IMR-90 (cell line): Measurements from ENCODE around the gene PRADC1. TPM values are rescaled to one million over a fixed set of nuclear protein-coding genes. Genes with fewer than 3 reads are reported as not detected.

ENCODE experiments used
- ATAC-seq: fragments of 200-7000 bp; cut with Tn5 transposase; 2 replicates; pipeline ENCODE4 v1.9.1; 2020; ENCODE audit warnings: low read depth, mild to moderate bottlenecking, moderate library complexity
- BruUV-seq: library from RNA; stranded (reverse); fragments of 400-500 nt; replicated peaks from 2 replicates; lab custom pipeline; 2021; lab: Mats Ljungman, UMichigan
- CTCF ChIA-PET: fragments of 300-600 bp; formaldehyde crosslinking; extraction: SDS; loops from one replicate; lab custom pipeline; 2021; ENCODE audit warnings: antibody characterized with exemption; lab: Yijun Ruan, JAX
- POLR2A ChIA-PET: fragments of 300-600 bp; sonication (Branson Sonifier 250); formaldehyde crosslinking; loops from one replicate; lab custom pipeline; 2022; ENCODE audit warnings: antibody characterized with exemption; ENCODE audit not compliant: unreplicated experiment; lab: Charles Lee
- DNase-seq: peaks from one replicate; pipeline ENCODE4 v3.0.0; 2013
- H2AFZ ChIP-seq: replicated peaks from 2 replicates; pipeline ENCODE3; 2013; ENCODE audit warnings: low read length, mild to moderate bottlenecking; ENCODE audit not compliant: poor library complexity
- H2AK5ac ChIP-seq: 2 replicates; pipeline ENCODE4 v1.6.1; 2013; ENCODE audit warnings: low read depth, low read length, inconsistent platforms
- H2AK9ac ChIP-seq: replicated peaks from 2 replicates; pipeline ENCODE3; 2013; ENCODE audit warnings: mild to moderate bottlenecking, low read depth, low read length, moderate library complexity; ENCODE audit not compliant: poor library complexity
- H2BK120ac ChIP-seq: 2 replicates; pipeline ENCODE4 v1.6.1; 2013; ENCODE audit warnings: low read depth, low read length, inconsistent platforms
- H2BK15ac ChIP-seq: 3 replicates; pipeline ENCODE4 v1.6.1; 2013; ENCODE audit warnings: low read depth, low read length, inconsistent platforms
- H2BK20ac ChIP-seq: 2 replicates; pipeline ENCODE4 v1.6.1; 2013; ENCODE audit warnings: low read depth, mild to moderate bottlenecking, inconsistent platforms, low read length, moderate library complexity
- H2BK5ac ChIP-seq: 2 replicates; pipeline ENCODE4 v1.6.1; 2013; ENCODE audit warnings: mild to moderate bottlenecking, low read depth, low read length, inconsistent platforms; ENCODE audit not compliant: poor library complexity, severe bottlenecking
- H3K14ac ChIP-seq: replicated peaks from 2 replicates; pipeline ENCODE4 v1.6.1; 2013; ENCODE audit warnings: low read depth, low read length, inconsistent platforms
- H3K18ac ChIP-seq: 2 replicates; pipeline ENCODE4 v1.6.1; 2013; ENCODE audit warnings: low read depth, low read length, control low read depth
- H3K23ac ChIP-seq: 2 replicates; pipeline ENCODE4 v1.6.1; 2013; ENCODE audit warnings: low read depth, low read length, inconsistent platforms
- H3K27ac ChIP-seq: 2 replicates; pipeline ENCODE4 v1.5.1; 2013; ENCODE audit warnings: mild to moderate bottlenecking, control low read depth, low read length; ENCODE audit not compliant: insufficient read depth
- H3K27me3 ChIP-seq: 2 replicates; pipeline ENCODE4 v1.6.1; 2013; ENCODE audit warnings: low read length; ENCODE audit not compliant: control insufficient read depth, insufficient read depth
- H3K36me3 ChIP-seq: 2 replicates; pipeline ENCODE4 v1.6.1; 2013; ENCODE audit warnings: low read length, mixed read lengths; ENCODE audit not compliant: control insufficient read depth, insufficient read depth
- H3K4ac ChIP-seq: 2 replicates; pipeline ENCODE4 v1.6.1; 2013; ENCODE audit warnings: low read depth, low read length, inconsistent platforms
- H3K4me1 ChIP-seq: 2 replicates; pipeline ENCODE4 v1.6.1; 2013; ENCODE audit warnings: low read length, mixed read lengths; ENCODE audit not compliant: control insufficient read depth, insufficient read depth
- H3K4me2 ChIP-seq: 2 replicates; pipeline ENCODE4 v1.6.1; 2013; ENCODE audit warnings: low read depth, mild to moderate bottlenecking, control low read depth, low read length, moderate library complexity
- H3K4me3 ChIP-seq: 2 replicates; pipeline ENCODE4 v1.5.1; 2013; ENCODE audit warnings: low read depth, mild to moderate bottlenecking, control low read depth, low read length, moderate library complexity; ENCODE audit not compliant: insufficient read depth
- H3K56ac ChIP-seq: 2 replicates; pipeline ENCODE4 v1.6.1; 2013; ENCODE audit warnings: low read length, inconsistent platforms; ENCODE audit not compliant: insufficient read depth; ENCODE audit errors: extremely low read depth
- H3K79me1 ChIP-seq, 2 experiments: 2 replicates each; pipeline ENCODE4 v1.6.1; 2013; ENCODE audit warnings: low read length in 2 of 2, inconsistent platforms in 1 of 2, low read depth in 1 of 2
- H3K9ac ChIP-seq: 2 replicates; pipeline ENCODE4 v1.6.1; 2013; ENCODE audit warnings: low read depth, low read length, control low read depth
- H3K9me1 ChIP-seq: 2 replicates; pipeline ENCODE4 v1.6.1; 2013; ENCODE audit warnings: low read length, inconsistent platforms; ENCODE audit not compliant: insufficient read depth
- H3K9me3 ChIP-seq: 2 replicates; pipeline ENCODE4 v1.6.1; 2013; ENCODE audit warnings: low read length; ENCODE audit not compliant: control insufficient read depth, insufficient read depth
- H4K20me1 ChIP-seq: 2 replicates; pipeline ENCODE4 v1.6.1; 2013; ENCODE audit warnings: low read length, inconsistent platforms; ENCODE audit not compliant: insufficient read depth
- H4K5ac ChIP-seq: 2 replicates; pipeline ENCODE4 v1.6.1; 2013; ENCODE audit warnings: mild to moderate bottlenecking, low read depth, low read length, control low read depth
- H4K8ac ChIP-seq, 2 experiments: 2 replicates each; pipeline ENCODE4 v1.6.1; 2013; ENCODE audit warnings: low read depth in 2 of 2, low read length in 2 of 2, control low read depth in 1 of 2, inconsistent platforms in 1 of 2
- H4K91ac ChIP-seq: 2 replicates; pipeline ENCODE4 v1.6.1; 2013; ENCODE audit warnings: low read depth, low read length, inconsistent platforms; ENCODE audit not compliant: insufficient read depth
- BHLHE40 ChIP-seq: fragments of 150-350 bp; IDR thresholded peaks from 2 replicates; pipeline ENCODE4 v1.6.1; 2016; ENCODE audit warnings: mild to moderate bottlenecking, low read depth, low read length
- CTCF ChIP-seq: conservative IDR thresholded peaks from 2 replicates; pipeline ENCODE4 v1.5.1; 2012; ENCODE audit warnings: mild to moderate bottlenecking, low read depth, low read length, improper control_type of control experiment
- ELK1 ChIP-seq: fragments of 150-350 bp; IDR thresholded peaks from 2 replicates; pipeline ENCODE4 v1.6.1; 2016; ENCODE audit warnings: low read depth, mild to moderate bottlenecking, low read length, moderate library complexity, borderline replicate concordance
- FOS ChIP-seq: fragments of 150-350 bp; IDR thresholded peaks from 2 replicates; pipeline ENCODE4 v1.6.1; 2016; ENCODE audit warnings: low read depth, low read length
- MAZ ChIP-seq: IDR thresholded peaks from 2 replicates; pipeline ENCODE4 v1.6.1; 2012; ENCODE audit warnings: low read depth, mild to moderate bottlenecking, low read length, improper control_type of control experiment, moderate library complexity, borderline replicate concordance
- MXI1 ChIP-seq: IDR thresholded peaks from 2 replicates; pipeline ENCODE4 v1.6.1; 2012; ENCODE audit warnings: low read depth, mild to moderate bottlenecking, low read length, moderate library complexity, borderline replicate concordance
- NFE2L2 ChIP-seq: fragments of 150-350 bp; IDR thresholded peaks from 2 replicates; pipeline ENCODE4 v1.6.1; 2016; ENCODE audit warnings: low read depth, mild to moderate bottlenecking, low read length
- RAD21 ChIP-seq: IDR thresholded peaks from 2 replicates; pipeline ENCODE4 v1.6.1; 2012; ENCODE audit warnings: low read length, improper control_type of control experiment
- RCOR1 ChIP-seq: IDR thresholded peaks from 2 replicates; pipeline ENCODE4 v1.6.1; 2012; ENCODE audit warnings: mild to moderate bottlenecking, low read length, improper control_type of control experiment; ENCODE audit not compliant: insufficient replicate concordance
- RFX5 ChIP-seq: IDR thresholded peaks from 2 replicates; pipeline ENCODE4 v1.8.0; 2012; ENCODE audit warnings: low read depth, mild to moderate bottlenecking, low read length, moderate library complexity
- SMC3 ChIP-seq: fragments of 150-350 bp; IDR thresholded peaks from 2 replicates; pipeline ENCODE4 v1.6.1; 2016; ENCODE audit warnings: low read depth, mild to moderate bottlenecking, antibody characterized with exemption, low read length, moderate library complexity
- USF2 ChIP-seq: fragments of 150-350 bp; IDR thresholded peaks from 2 replicates; pipeline ENCODE4 v1.6.1; 2017; ENCODE audit warnings: mild to moderate bottlenecking, antibody characterized with exemption, low read length, low read depth
- WGBS, 2 experiments: methylation state at CpG; one replicate each; pipeline versions ENCODE4 v1.1.5 to v1.1.7; 2013; ENCODE audit warnings: missing lambda C conversion rate in 2 of 2; ENCODE audit not compliant: insufficient read length in 1 of 2; ENCODE audit errors: extremely low coverage in 2 of 2; 5-methylcytosine and 5-hydroxymethylcytosine counted together
- dilution Hi-C: fragments of 300-500 bp; cut with HindIII; formaldehyde crosslinking; loops from one replicate; pipeline ENCODE4 v1.14.3; 2018; ENCODE audit warnings: low sequenced_read_pairs; ENCODE audit not compliant: unreplicated experiment
- in situ Hi-C: fragments of 300-500 bp; cut with MboI; formaldehyde crosslinking; loops from 3 replicates; pipeline ENCODE4 v1.14.3; 2019; ENCODE audit warnings: low sequenced_read_pairs, inconsistent platforms, mixed read lengths
- intact Hi-C: fragments of 100-400 bp; cut with micrococcal nuclease; formaldehyde crosslinking; loops from 2 replicates; pipeline ENCODE4 v1.10.0; 2022
- polyA plus RNA-seq, 3 experiments: library from polyadenylated mRNA; depleted of rRNA; stranded (reverse); fragments of >200 nt; gene quantifications; 2 replicates each; pipeline ENCODE4 v1.2.3, GENCODE V29; 2012; ENCODE audit warnings: low replicate concordance in 1 of 3
- total RNA-seq: library from RNA; depleted of rRNA; stranded (reverse); fragments of >200 nt; gene quantifications from 2 replicates; pipeline ENCODE4 v1.2.3, GENCODE V29; 2012

PRADC1 gene
- total and polyA plus RNA-seq, 2 of the 4 experiments (the other 2 are of a cell fraction): 13.1 to 18.4 TPM

- peaks cover 69% of the 10 kb centered on the region for H4K20me1 ChIP-seq
Observed at GRCh38 chr2:73238149-73238548, 5.1 kb upstream of the PRADC1 start.

More at GRCh38 chr2:73238149-73238548, 5.1 kb upstream of the PRADC1 start:
- no peak overlapping the region for H2BK20ac ChIP-seq
- no peak overlapping the region for H2BK15ac ChIP-seq
- dilution Hi-C loops: no loop called here
- no peak overlapping the region for H3K9ac ChIP-seq
- no peak overlapping the region for H4K91ac ChIP-seq
- in situ Hi-C loops: no loop called here
- no CpG with 5 or more reads among the region's 3 CpGs for WGBS, 2 experiments
- H3K9me1 ChIP-seq: peaks cover 10% of the 10 kb centered on the region
- no peak overlapping the region for H4K5ac ChIP-seq
- H3K27ac ChIP-seq: no peak overlapping the region
- TF ChIP-seq USF2: no peak
- no peak for TF ChIP-seq MXI1
- no peak for TF ChIP-seq FOS
- TF ChIP-seq BHLHE40: no peak
- no peak for TF ChIP-seq RAD21
- TF ChIP-seq CTCF: no peak
- TF ChIP-seq MAZ: no peak
- no peak for TF ChIP-seq RFX5
- no peak for TF ChIP-seq NFE2L2
- no peak for TF ChIP-seq RCOR1
- TF ChIP-seq SMC3: no peak
- no peak for TF ChIP-seq ELK1
- H3K4ac ChIP-seq: no peak overlapping the region
- H3K18ac ChIP-seq: no peak overlapping the region
- H3K4me3 ChIP-seq: no peak overlapping the region
- H3K79me1 ChIP-seq: peaks cover 21 to 64% of the 10 kb centered on the region in 2 experiments
- H3K9me3 ChIP-seq: no peaks in the 10 kb centered on the region
- peaks cover 3% of the 10 kb centered on the region for H3K4me1 ChIP-seq
- BruUV-seq: no TSS peak
- H3K27me3 ChIP-seq: no peaks in the 10 kb centered on the region
- CTCF ChIA-PET: interaction anchor here (0.5 kb wide), 1 partner anchor 25 kb away, joined by 3 read pairs; no protein-coding TSS in a partner anchor
- no peak overlapping the region for H2BK5ac ChIP-seq
- no peak overlapping the region for H2AFZ ChIP-seq
- no peak overlapping the region for H3K23ac ChIP-seq
- H3K14ac ChIP-seq: no peak overlapping the region
- H3K4me2 ChIP-seq: no peak overlapping the region
- H2AK5ac ChIP-seq: no peak overlapping the region
- DNase-seq (no peak), ATAC-seq (no peak)
- no peak overlapping the region for H4K8ac ChIP-seq
- no peak overlapping the region for H2AK9ac ChIP-seq
- POLR2A ChIA-PET: no interaction called here
- H3K36me3 ChIP-seq: peaks cover 19% of the 10 kb centered on the region
- H3K56ac ChIP-seq: no peak overlapping the region
- intact Hi-C loops: no loop called here
- H2BK120ac ChIP-seq: no peak overlapping the region
